KOPT-K1 (cell line): ENCODE measurements around the gene SPOCK1.

Experiments
- H3K27ac ChIP-seq: fragments of 200-600 bp; sonication (generic); 2 replicates; pipeline ENCODE4 v1.5.1; 2016; ENCODE audit warnings: antibody characterized with exemption, mild to moderate bottlenecking, low read depth, low read length; ENCODE audit not compliant: poor library complexity, severe bottlenecking
- H3K36me3 ChIP-seq: fragments of 200-600 bp; sonication (generic); 2 replicates; pipeline ENCODE4 v1.5.1; 2017; ENCODE audit warnings: antibody characterized with exemption, mild to moderate bottlenecking, low read length, moderate library complexity; ENCODE audit not compliant: insufficient read depth
- H3K9me3 ChIP-seq: fragments of 200-600 bp; sonication (generic); 2 replicates; pipeline ENCODE4 v1.5.1; 2017; ENCODE audit warnings: antibody characterized with exemption, low read length, mild to moderate bottlenecking; ENCODE audit not compliant: insufficient read depth, poor library complexity, severe bottlenecking

The SPOCK1 gene

DNA sequence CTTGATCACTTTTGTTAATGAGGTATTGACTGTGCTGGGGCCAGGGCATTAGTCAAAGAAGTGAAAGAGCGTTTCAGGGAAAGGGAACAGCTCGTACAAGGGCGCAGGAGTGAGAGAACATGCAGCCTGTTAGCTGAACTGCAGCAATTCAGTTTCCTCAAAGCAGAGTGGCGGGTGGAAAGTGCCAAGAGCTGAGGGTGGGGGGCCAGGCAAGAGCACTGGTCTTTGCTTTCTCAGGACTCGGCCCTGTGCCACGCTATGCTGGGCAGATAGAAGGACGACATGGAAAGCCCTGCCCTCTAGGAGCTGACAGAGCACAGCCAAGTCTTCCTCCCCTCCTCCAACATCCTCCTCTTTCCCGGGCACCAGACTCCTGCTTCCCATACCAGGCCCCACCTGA lies 304.8 kb downstream of the SPOCK1 start:
- Histone ChIP-seq H3K27ac (no peak overlapping the region), H3K36me3 (no peaks in the 10 kb centered on the region), H3K9me3 (no peaks in the 10 kb centered on the region)

GRCh38 chr5:137192293-137192743 lies 306.8 kb downstream of the SPOCK1 start:
- H3K9me3 ChIP-seq = no peaks in the 10 kb centered on the region
- no peaks in the 10 kb centered on the region for H3K36me3 ChIP-seq
- no peak overlapping the region for H3K27ac ChIP-seq

- no peak overlapping the region for H3K27ac ChIP-seq
- no peaks in the 10 kb centered on the region for H3K36me3 ChIP-seq
Observed at GRCh38 chr5:137191179-137191578, 307.9 kb downstream of the SPOCK1 start.

GRCh38 chr5:137190441-137190840 lies 308.7 kb downstream of the SPOCK1 start:
- Histone ChIP-seq H3K27ac (no peak overlapping the region), H3K9me3 (no peaks in the 10 kb centered on the region), H3K36me3 (no peaks in the 10 kb centered on the region)

More at GRCh38 chr5:137191179-137191578, 307.9 kb downstream of the SPOCK1 start:
- H3K9me3 ChIP-seq = no peaks in the 10 kb centered on the region

DNA sequence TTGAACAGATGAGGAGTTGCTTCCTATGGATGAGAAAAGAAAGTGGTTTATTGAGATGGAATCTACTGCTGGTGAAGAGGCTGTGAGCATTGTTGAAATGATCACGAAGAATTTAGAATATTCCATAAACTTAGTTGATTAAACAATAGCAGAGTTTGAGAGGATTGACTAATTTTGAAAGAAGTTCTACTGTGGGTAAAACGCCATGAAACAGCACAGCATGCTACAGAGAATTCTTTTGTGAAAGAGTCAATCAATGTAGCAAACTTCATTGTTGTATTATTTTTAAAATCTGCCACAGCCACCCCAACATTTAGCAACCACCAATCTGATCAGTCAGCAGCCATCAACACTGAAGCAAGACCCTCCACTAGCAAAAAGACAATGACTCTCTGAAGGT lies 309.1 kb downstream of the SPOCK1 start:
- Histone ChIP-seq H3K27ac (no peak overlapping the region), H3K36me3 (no peaks in the 10 kb centered on the region), H3K9me3 (no peaks in the 10 kb centered on the region)

DNA sequence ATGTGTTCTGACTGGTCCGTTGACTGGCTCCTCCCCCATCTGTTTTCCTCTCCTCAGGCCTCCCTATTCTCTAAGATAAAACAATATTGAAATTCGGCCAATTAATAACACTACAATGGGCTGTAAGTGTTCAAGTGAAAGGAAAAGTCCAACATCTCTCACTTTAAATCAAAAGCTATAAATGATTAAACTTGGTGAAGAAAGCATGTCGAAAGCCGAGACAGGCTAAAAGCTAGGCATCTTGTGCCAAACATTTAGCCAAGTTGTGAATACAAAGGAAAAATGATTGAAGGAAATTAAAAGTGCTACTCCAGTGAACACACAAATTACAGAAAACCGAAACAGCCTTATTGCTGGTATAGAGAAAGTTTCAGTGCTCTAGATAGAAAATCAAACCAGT lies 310.6 kb downstream of the SPOCK1 start:
- no peaks in the 10 kb centered on the region for H3K36me3 ChIP-seq
- H3K9me3 ChIP-seq = no peaks in the 10 kb centered on the region

DNA sequence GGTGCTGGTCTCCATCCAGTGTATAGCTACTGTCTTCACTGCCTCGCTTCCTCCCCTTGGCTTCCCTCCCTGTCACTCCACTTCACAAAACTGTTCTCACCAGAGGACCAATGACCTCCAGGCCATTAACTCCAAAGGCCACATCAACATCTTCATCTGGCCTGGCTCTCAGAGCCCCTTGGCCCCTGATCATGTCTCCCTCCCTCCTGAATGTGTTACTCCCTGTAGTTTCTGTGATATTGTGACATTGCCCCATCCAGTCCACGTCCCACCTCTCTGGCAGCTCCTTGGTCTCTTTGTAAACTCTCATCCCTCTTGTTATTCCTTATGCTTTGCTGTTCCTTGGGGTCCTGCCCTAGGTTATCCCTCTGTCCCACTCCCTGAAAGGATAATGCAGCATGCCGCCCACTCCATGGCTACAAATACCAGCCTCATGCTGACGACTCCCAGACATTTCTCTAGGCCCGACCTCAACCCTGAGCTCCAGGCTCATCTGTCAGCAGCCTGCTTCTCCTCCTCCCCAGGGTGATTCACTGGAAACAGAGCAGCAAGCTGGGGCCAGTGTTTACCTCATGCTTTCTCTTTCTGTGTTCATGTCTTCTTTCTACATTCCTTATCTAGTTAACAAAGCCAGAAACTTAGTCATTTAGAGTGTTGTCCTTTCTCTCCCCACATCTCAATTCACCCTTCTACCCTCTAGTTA lies 312.2 kb downstream of the SPOCK1 start:
- Histone ChIP-seq H3K27ac (no peak overlapping the region), H3K9me3 (no peaks in the 10 kb centered on the region)

More for the DNA sequence above, 310.6 kb downstream of the SPOCK1 start:
- no peak overlapping the region for H3K27ac ChIP-seq

GRCh38 chr5:137185193-137185592 lies 313.9 kb downstream of the SPOCK1 start:
- Histone ChIP-seq H3K9me3 (no peaks in the 10 kb centered on the region), H3K27ac (no peak overlapping the region), H3K36me3 (no peaks in the 10 kb centered on the region)

More for the DNA sequence above, 312.2 kb downstream of the SPOCK1 start:
- no peaks in the 10 kb centered on the region for H3K36me3 ChIP-seq

GRCh38 chr5:137184734-137185133 lies 314.4 kb downstream of the SPOCK1 start:
- Histone ChIP-seq H3K27ac (no peak overlapping the region), H3K36me3 (no peaks in the 10 kb centered on the region), H3K9me3 (no peaks in the 10 kb centered on the region)

DNA sequence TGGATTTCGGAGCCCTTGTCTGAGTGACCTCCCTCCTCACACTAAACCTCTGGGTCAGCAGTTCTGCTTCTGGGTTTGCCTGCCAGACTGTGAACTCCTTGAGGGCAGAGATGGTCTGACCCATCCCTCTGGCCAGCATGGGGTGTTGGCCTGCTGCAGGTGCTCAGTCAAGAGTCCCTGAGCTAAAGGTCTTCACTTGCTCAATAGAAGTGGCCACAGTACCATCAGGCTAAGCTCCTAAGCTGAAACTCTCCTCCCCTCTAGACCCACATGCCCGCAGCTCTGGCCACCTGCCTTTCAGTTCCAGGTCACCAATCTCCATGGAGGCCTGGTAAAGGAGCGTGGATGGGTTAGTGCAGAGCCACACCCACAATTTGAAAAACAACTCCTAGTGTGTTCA lies 316.6 kb downstream of the SPOCK1 start:
- Histone ChIP-seq H3K36me3 (no peaks in the 10 kb centered on the region), H3K9me3 (no peaks in the 10 kb centered on the region)

GRCh38 chr5:137181667-137182066 lies 317.5 kb downstream of the SPOCK1 start:
- Histone ChIP-seq H3K27ac (no peak overlapping the region), H3K36me3 (no peaks in the 10 kb centered on the region), H3K9me3 (no peaks in the 10 kb centered on the region)

More for the DNA sequence above, 316.6 kb downstream of the SPOCK1 start:
- H3K27ac ChIP-seq = no peak overlapping the region

DNA sequence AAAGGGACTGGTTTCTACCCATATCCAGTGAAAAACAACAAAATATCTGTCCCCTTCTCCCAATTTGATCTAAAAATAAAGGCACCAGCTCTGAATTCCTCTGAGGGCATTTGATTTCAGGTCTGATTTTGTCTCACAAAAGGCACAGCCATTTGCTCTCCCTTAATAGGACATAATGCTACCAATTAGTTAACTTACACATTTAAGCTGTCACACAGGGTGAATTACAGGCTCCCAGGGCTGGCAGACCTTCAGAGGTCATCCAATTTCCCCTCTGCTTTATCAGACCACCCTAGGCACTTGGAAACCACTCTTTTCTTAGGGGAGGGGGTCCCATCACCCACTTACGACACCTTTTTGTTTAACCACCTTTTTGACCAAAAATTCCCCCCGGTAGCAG lies 319.9 kb downstream of the SPOCK1 start:
- H3K27ac ChIP-seq = no peak overlapping the region
- no peaks in the 10 kb centered on the region for H3K36me3 ChIP-seq
- H3K9me3 ChIP-seq = no peaks in the 10 kb centered on the region

GRCh38 chr5:137176609-137177008 lies 322.5 kb downstream of the SPOCK1 start:
- no peaks in the 10 kb centered on the region for H3K9me3 ChIP-seq
- no peak overlapping the region for H3K27ac ChIP-seq

GRCh38 chr5:137176126-137176525 lies 323.0 kb downstream of the SPOCK1 start:
- Histone ChIP-seq H3K27ac (no peak overlapping the region), H3K36me3 (no peaks in the 10 kb centered on the region)

More at GRCh38 chr5:137176609-137177008, 322.5 kb downstream of the SPOCK1 start:
- no peaks in the 10 kb centered on the region for H3K36me3 ChIP-seq

DNA sequence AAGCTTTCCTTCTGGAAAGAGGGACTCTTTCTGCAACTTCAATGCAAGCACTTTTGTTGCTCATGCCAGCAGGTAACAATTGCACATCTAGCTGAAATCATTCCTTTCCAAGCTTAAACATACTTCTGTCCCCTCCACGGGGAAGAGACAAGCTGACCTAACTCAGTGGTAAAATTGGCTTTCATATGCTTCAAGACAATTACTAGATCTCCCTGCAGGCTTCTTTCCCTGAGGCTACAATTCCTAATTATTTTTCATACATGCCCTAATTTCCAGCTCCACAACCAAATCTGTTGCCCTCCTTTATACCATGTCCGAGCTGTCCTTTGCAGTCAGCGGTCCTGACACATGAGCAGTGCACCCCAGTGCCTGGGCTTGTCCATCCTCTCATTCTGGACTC lies 324.9 kb downstream of the SPOCK1 start:
- Histone ChIP-seq H3K27ac (no peak overlapping the region), H3K9me3 (no peaks in the 10 kb centered on the region), H3K36me3 (no peaks in the 10 kb centered on the region)

More at GRCh38 chr5:137176126-137176525, 323.0 kb downstream of the SPOCK1 start:
- H3K9me3 ChIP-seq = no peaks in the 10 kb centered on the region

GRCh38 chr5:137172258-137172657 lies 326.9 kb downstream of the SPOCK1 start:
- Histone ChIP-seq H3K27ac (no peak overlapping the region), H3K9me3 (no peaks in the 10 kb centered on the region), H3K36me3 (no peaks in the 10 kb centered on the region)
